BJ (cell line): ENCODE results near the gene PSME1. TPM values are rescaled to one million over a fixed set of nuclear protein-coding genes. Genes with fewer than 3 reads are reported as not detected.
"Not testable (repeated sequence)": the region's sequence is repeated elsewhere in the genome, so short reads cannot be mapped to it uniquely, and the experiment has no call there.

Experiments
- CTCF ChIA-PET: fragments of 350-600 bp; formaldehyde crosslinking; extraction: SDS; loops from one replicate; lab custom pipeline; 2021; ENCODE audit warnings: antibody characterized with exemption, inconsistent platforms; lab: Yijun Ruan, JAX
- POLR2A ChIA-PET: fragments of 300-600 bp; sonication (Branson Sonifier 250); formaldehyde crosslinking; extraction: SDS; loops from one replicate; lab custom pipeline; 2021; ENCODE audit warnings: antibody characterized with exemption; lab: Charles Lee
- DNase-seq: peaks from one replicate; pipeline ENCODE4 v3.0.0-alpha.2; 2011; ENCODE audit warnings: low read depth
- H3K27me3 ChIP-seq: 2 replicates; pipeline ENCODE4 v1.6.0; 2011; ENCODE audit warnings: low read length; ENCODE audit not compliant: control insufficient read depth, insufficient read depth
- H3K36me3 ChIP-seq: 2 replicates; pipeline ENCODE4 v1.5.1; 2011; ENCODE audit warnings: low read length; ENCODE audit not compliant: control insufficient read depth, insufficient read depth
- H3K4me3 ChIP-seq: 2 replicates; pipeline ENCODE4 v1.5.1; 2011; ENCODE audit warnings: low read depth, mild to moderate bottlenecking, control low read depth, low read length
- polyA plus RNA-seq: library from polyadenylated mRNA; depleted of rRNA; stranded (reverse); fragments of >200 nt; gene quantifications from 2 replicates; pipeline ENCODE4 v1.2.3, GENCODE V29; 2011
- TF ChIP-seq, protein P1 (sequence below): IDR thresholded peaks from 2 replicates; pipeline ENCODE4 v1.5.1; 2011; ENCODE audit warnings: low read depth, mild to moderate bottlenecking, control low read depth, inconsistent platforms, low read length, moderate library complexity; ENCODE audit not compliant: insufficient read depth

Gene PSME1
- polyA plus RNA-seq, 1 experiment: 106 TPM

DNA sequence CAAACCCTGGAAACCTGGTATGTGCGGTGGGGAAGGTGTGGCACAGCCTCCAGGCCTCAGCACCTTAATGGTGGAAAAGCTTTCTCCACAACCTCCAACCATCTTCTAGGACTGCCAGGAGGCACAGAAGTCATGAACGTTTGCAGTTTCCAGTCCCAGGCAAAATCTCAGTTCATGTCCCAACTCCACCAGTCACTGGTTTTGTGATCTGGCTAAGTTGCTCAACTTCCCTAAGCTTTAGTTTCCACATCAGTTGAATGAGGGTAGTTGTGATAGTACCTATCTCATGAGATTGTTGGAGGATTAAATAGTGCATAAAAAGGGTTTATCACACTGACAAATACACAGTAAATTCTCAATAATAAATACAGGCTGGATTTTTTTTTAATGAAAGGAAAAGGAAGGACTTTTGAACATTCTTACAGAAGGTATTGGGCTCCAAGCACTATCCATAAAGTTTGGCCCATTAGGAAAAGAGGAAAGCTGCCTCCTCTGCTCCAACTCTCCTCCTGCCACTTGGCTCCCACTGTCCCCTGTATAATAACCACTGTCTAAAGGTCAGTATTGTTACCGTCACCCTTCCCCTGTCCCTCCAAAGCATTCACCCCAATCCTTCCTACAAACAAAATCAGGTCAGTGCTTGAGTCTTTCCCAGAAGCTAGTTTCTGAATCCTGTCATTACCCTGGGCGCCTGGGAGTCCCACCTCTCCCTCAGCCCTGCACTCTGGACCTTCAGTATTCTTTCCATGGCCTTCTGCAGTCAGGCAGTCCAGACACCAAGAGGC, 35.6 kb upstream of the PSME1 start:
- DNase-seq: no peak
- ChIA-PET POLR2A (no interaction called here), CTCF (interaction anchor here (1.2 to 13.0 kb wide), 3 partner anchors 7 to 42 kb away, joined by 4 to 136 read pairs (median 6); no protein-coding TSS in a partner anchor)
- peaks cover 42% of the 10 kb centered on the region for H3K36me3 ChIP-seq
- TF ChIP-seq, protein P1, sequence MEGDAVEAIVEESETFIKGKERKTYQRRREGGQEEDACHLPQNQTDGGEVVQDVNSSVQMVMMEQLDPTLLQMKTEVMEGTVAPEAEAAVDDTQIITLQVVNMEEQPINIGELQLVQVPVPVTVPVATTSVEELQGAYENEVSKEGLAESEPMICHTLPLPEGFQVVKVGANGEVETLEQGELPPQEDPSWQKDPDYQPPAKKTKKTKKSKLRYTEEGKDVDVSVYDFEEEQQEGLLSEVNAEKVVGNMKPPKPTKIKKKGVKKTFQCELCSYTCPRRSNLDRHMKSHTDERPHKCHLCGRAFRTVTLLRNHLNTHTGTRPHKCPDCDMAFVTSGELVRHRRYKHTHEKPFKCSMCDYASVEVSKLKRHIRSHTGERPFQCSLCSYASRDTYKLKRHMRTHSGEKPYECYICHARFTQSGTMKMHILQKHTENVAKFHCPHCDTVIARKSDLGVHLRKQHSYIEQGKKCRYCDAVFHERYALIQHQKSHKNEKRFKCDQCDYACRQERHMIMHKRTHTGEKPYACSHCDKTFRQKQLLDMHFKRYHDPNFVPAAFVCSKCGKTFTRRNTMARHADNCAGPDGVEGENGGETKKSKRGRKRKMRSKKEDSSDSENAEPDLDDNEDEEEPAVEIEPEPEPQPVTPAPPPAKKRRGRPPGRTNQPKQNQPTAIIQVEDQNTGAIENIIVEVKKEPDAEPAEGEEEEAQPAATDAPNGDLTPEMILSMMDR: no peak
- H3K4me3 ChIP-seq: no peak overlapping the region
- no peaks in the 10 kb centered on the region for H3K27me3 ChIP-seq

DNA sequence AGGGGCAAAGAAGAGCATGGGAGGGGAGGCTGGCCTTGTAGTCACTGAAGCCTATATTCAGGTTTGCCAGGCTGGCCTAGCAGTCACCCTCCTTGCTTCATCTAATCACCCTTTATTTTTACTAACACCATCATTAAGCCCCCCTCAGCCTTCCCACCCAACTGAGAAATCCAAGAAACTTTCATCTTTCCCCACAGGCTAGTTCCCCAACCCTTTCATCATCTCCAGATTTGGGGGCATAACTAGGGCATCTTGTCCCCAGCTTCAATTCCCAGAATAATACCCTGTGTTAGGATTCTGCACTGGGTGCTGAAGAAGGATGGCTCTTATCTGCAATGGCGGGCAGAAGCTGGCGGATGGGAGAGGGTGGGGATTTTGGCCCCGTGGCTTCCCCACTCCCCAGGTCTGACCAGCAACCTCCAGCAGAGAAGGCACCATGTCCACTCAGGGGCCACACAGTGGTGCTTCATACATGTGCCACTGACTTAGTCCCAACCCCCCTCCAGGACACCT, 35.0 kb upstream of the PSME1 start:
- ChIA-PET POLR2A (no interaction called here), CTCF (interaction anchor here (1.2 to 13.0 kb wide), 3 partner anchors 6 to 43 kb away, joined by 4 to 136 read pairs (median 6); no protein-coding TSS in a partner anchor)
- no peak overlapping the region for H3K4me3 ChIP-seq
- DNase-seq: no peak
- TF ChIP-seq, protein P1: no peak
- no peaks in the 10 kb centered on the region for H3K27me3 ChIP-seq
- H3K36me3 ChIP-seq: peaks cover 42% of the 10 kb centered on the region

DNA sequence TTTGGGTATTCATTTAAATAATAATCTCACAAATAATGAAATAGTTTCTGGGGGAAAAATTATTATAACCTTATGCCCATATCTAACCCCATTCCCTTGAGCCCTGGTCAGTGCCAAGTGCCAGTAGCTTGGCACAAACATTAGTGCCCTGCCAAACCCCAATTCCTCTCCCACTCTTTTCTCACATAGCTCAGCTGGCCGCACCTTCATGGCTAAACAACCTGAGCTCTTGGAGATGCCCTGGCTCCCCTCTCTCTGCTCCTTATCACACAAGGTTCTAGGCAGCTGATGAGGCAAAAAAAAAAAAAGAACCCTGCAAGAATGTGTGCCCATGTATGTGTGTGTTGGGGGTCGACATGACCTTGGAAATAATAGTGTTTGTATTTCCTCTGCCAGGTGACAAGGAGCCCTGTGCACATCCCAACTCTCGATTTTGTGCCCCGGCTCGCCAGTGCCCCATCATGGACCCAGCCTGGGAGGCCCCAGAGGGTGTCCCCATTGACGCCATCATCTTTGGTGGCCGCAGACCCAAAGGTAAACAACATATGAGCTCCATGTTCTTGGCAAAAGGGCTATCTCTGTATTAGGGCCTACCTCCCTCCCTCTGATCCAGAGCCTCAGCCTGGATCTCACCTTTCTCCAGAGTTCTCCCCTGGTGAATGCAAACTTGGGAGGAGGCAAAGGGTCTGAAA, 33.5 kb upstream of the PSME1 start:
- no peaks in the 10 kb centered on the region for H3K27me3 ChIP-seq
- ChIA-PET CTCF (interaction anchor here (1.0 to 8.8 kb wide), 4 partner anchors 7 to 140 kb away, joined by 3 to 136 read pairs (median 5); partner anchors contain the start of genes PCK2 and TINF2), POLR2A (no interaction called here)
- no peak for DNase-seq
- peaks cover 37% of the 10 kb centered on the region for H3K36me3 ChIP-seq
- H3K4me3 ChIP-seq: no peak overlapping the region
- TF ChIP-seq, protein P1: no peak

DNA sequence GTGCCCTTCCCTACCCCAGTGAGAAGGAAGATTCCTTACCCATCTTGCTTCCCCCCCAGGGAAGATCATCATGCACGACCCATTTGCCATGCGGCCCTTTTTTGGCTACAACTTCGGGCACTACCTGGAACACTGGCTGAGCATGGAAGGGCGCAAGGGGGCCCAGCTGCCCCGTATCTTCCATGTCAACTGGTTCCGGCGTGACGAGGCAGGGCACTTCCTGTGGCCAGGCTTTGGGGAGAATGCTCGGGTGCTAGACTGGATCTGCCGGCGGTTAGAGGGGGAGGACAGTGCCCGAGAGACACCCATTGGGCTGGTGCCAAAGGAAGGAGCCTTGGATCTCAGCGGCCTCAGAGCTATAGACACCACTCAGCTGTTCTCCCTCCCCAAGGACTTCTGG, 32.5 kb upstream of the PSME1 start:
- TF ChIP-seq, protein P1: no peak
- Histone ChIP-seq H3K27me3 (no peaks in the 10 kb centered on the region), H3K4me3 (no peak overlapping the region), H3K36me3 (peaks cover 31% of the 10 kb centered on the region)
- ChIA-PET POLR2A (no interaction called here), CTCF (interaction anchor here (1.1 to 8.8 kb wide), 3 partner anchors 8 to 139 kb away, joined by 3 to 136 read pairs (median 7); partner anchors contain the start of genes PCK2 and TINF2)
- DNase-seq: no peak

DNA sequence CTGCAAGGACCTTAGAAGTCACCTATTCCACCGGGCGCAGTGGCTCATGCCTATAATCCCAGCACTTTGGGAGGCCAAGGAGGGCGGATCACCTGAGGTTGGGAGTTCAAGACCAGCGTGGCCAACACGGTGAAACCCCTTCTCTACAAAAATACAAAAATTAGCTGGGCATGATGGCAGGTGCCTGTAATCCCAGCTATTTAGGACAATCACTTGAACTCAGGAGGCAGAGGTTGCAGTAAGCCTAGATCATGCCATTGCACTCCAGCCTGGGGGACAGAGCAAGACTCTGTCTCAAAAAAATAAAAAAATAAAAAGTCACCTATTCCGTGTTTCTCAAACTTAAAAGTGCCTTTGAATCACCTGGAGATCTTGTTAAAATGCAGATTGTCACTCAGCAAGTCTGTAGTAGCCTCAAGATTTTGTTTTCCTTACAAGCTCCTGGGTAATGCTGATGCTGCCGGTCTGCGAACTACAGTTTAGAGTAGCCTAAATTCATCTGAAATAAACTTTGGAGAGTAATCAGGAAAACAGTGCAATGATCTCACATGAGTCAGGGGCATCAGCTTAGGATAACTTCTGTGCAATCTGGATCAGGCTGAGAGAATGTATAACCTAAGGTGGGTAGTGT, 30.3 kb upstream of the PSME1 start:
- peaks cover 17% of the 10 kb centered on the region for H3K36me3 ChIP-seq
- ChIA-PET CTCF (interaction anchor here (1.1 to 8.8 kb wide), 5 partner anchors 10 to 55 kb away, joined by 3 to 136 read pairs (median 4); partner anchors contain the start of gene PCK2), POLR2A (interaction anchor here (1.0 kb wide), 1 partner anchor 9 kb away, joined by 3 read pairs; the partner anchor contains the start of genes DCAF11 and NRL)
- not testable (repeated sequence) for H3K4me3 ChIP-seq, DNase-seq, H3K27me3 ChIP-seq
